Esophagus (tissue), 2 donors: ENCODE results near the gene VTI1A. TPM values are rescaled to one million over a fixed set of nuclear protein-coding genes. Genes with fewer than 3 reads are reported as not detected.
"Not testable (repeated sequence)": the region's sequence is repeated elsewhere in the genome, so short reads cannot be mapped to it uniquely, and the experiment has no call there.

ENCODE experiments used
- H3K27ac ChIP-seq, 2 donors: one replicate each; pipeline ENCODE4 v1.5.1; 2013; ENCODE audit warnings: low read depth in 2 of 2, mild to moderate bottlenecking in 2 of 2, inconsistent platforms in 1 of 2, low read length in 1 of 2, moderate library complexity in 1 of 2
- H3K27me3 ChIP-seq, 2 donors: one replicate each; pipeline ENCODE4 v1.6.1; 2013; ENCODE audit warnings: low read length in 2 of 2, control low read depth in 1 of 2, mild to moderate bottlenecking in 1 of 2; ENCODE audit not compliant: insufficient read depth in 2 of 2, control insufficient read depth in 1 of 2
- H3K36me3 ChIP-seq, 2 donors: one replicate each; pipeline ENCODE4 v1.6.1; 2013; ENCODE audit warnings: low read length in 1 of 2; ENCODE audit not compliant: control insufficient read depth in 2 of 2, insufficient read depth in 2 of 2
- H3K4me1 ChIP-seq, 2 donors: one replicate each; pipeline ENCODE4 v1.6.1; 2013; ENCODE audit warnings: low read length in 1 of 2; ENCODE audit not compliant: control insufficient read depth in 2 of 2, insufficient read depth in 2 of 2
- H3K4me3 ChIP-seq, 2 donors: one replicate each; pipeline ENCODE4 v1.5.1; 2013; ENCODE audit warnings: low read length in 2 of 2, mild to moderate bottlenecking in 2 of 2, low read depth in 1 of 2, moderate library complexity in 1 of 2
- H3K9me3 ChIP-seq, 2 donors: one replicate each; pipeline ENCODE4 v1.6.1; 2013; ENCODE audit warnings: mild to moderate bottlenecking in 2 of 2, low read depth in 1 of 2, low read length in 1 of 2, moderate library complexity in 1 of 2; ENCODE audit not compliant: control insufficient read depth in 2 of 2, insufficient read depth in 1 of 2
- WGBS, 2 donors: extraction: QIAGEN DNeasy Blood & Tissue Kit; methylation state at CpG; one replicate each; pipeline ENCODE4 v1.1.7; 2013; 5-methylcytosine and 5-hydroxymethylcytosine counted together
- polyA plus RNA-seq, 2 donors: library from polyadenylated mRNA; stranded (reverse); fragments of 200-250 nt; gene quantifications; one replicate each; pipeline ENCODE4 v1.2.3, GENCODE V29; 2013
- donor health status: healthy with polysubstance abuse.
- donor health status: Bipolar disorder and iron deficiency.

VTI1A gene
- polyA plus RNA-seq, 2 donors = 10.6 to 11.5 TPM

DNA sequence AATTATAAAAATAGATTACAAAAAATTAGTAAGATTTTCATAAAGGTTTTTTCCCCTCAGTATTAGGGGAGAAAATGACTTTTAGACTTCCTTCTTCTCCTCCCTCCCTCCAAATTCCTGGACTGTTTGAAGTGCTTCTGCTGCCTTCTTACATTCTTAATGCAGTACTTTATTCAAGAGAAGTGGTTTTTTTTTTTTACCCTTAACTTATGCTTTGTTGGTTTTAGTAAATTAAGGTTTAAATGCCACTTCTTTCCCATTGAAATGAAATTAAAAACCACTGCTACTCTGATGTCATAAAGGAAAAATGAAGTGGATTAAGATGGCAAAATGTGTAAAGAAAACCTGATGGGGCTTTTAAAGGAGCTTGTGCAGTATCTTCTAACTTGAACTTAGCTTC is 140.7 kb downstream of the VTI1A start:
- H3K4me3 ChIP-seq = no peak overlapping the region
- H3K27ac ChIP-seq = no peak overlapping the region
- H3K9me3 ChIP-seq = no peaks in the 10 kb centered on the region
- no peaks in the 10 kb centered on the region for H3K27me3 ChIP-seq
- H3K4me1 ChIP-seq = no peaks in the 10 kb centered on the region
- H3K36me3 ChIP-seq = no peaks in the 10 kb centered on the region

- no peak overlapping the region for H3K4me3 ChIP-seq
- WGBS, 2 donors = 47 to 58% methylated on average over 5 of the region's 5 CpGs
- no peak overlapping the region for H3K27ac ChIP-seq
- H3K36me3 ChIP-seq = no peaks in the 10 kb centered on the region
- no peaks in the 10 kb centered on the region for H3K27me3 ChIP-seq
- no peaks in the 10 kb centered on the region for H3K9me3 ChIP-seq
- no peaks in the 10 kb centered on the region for H3K4me1 ChIP-seq
Observed at GRCh38 chr10:112588225-112588990, 141.4 kb downstream of the VTI1A start.

- Histone ChIP-seq H3K9me3 (no peaks in the 10 kb centered on the region), H3K4me1 (no peaks in the 10 kb centered on the region), H3K36me3 (no peaks in the 10 kb centered on the region), H3K4me3 (no peak overlapping the region), H3K27me3 (no peaks in the 10 kb centered on the region), H3K27ac (no peak overlapping the region)
- 94 to 96% methylated on average over 6 of the region's 6 CpGs for WGBS, 2 donors
Observed at GRCh38 chr10:112589081-112589480, 142.1 kb downstream of the VTI1A start.

DNA sequence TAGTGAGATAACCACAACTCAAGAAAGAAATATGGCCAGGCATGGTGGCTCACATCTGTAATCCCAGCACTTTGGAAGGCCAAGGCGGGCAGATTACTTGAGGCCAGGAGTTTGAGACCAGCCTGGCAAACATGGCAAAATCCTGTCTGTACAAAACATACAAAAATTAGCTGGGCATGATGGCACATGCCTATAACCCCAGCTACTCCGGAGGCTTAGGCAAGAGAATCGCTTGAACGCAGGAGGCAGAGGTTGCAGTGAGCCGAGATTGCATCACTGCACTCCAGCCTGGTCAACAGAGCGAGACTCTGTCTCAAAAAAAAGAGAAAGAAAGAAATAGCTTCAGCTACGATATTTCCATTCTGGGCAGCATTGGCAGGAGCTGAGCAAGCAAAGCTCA is 143.8 kb downstream of the VTI1A start:
- 75 to 80% methylated on average over 7 of the region's 7 CpGs for whole genome bisulfite sequencing, 2 donors
- not testable (repeated sequence) for H3K27me3 ChIP-seq, H3K36me3 ChIP-seq, H3K27ac ChIP-seq, H3K9me3 ChIP-seq, H3K4me1 ChIP-seq, H3K4me3 ChIP-seq

- H3K4me1 ChIP-seq = no peaks in the 10 kb centered on the region
- H3K4me3 ChIP-seq = no peak overlapping the region
- 85 to 90% methylated on average over 5 of the region's 5 CpGs for WGBS, 2 donors
- no peaks in the 10 kb centered on the region for H3K36me3 ChIP-seq
- H3K27me3 ChIP-seq = no peaks in the 10 kb centered on the region
- no peak overlapping the region for H3K27ac ChIP-seq
- no peaks in the 10 kb centered on the region for H3K9me3 ChIP-seq
Observed at GRCh38 chr10:112593023-112593422, 146.0 kb downstream of the VTI1A start.

DNA sequence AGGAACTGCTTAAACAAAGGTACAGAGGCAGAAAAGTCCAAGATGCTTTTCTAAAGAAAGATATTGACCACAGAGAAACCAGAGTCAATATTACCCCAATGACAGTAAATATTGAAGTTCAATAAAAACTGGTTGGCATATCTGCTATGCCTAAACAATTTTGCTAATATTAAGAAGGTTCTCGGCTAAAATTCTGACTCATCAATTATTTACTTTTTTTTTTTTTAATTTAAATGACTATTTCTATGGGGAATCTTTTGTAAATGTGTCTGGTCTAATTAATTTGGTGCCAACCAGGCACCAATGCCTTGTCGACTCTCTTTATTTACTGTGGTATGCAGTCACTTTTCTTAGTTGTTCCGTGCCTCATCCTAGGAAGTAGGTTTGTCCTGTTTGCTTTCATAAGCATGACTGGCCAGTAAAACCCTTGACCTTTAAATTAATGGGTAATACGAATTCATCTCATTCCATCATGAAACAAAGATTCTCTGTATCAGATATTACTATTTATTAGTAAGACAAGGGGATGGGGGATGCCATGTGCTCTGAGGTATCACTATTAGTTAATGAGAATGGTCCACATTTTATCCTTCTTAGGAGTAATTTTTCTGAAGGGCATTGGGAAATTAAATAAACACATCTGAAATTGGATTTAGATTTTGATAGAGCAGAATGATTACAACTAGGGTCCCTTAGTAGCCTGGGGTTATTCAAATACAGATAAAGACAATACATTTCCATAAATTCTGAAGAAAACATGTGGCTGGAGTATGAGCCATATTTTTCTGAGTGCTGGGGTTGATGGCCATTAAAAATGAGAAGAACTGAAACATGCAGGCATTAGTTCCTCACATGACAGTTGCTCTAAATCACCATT is 154.4 kb downstream of the VTI1A start:
- WGBS, 2 donors = 88 to 91% methylated on average over 4 of the region's 4 CpGs
- H3K4me3 ChIP-seq = no peak overlapping the region

GRCh38 chr10:112603062-112603461 is 156.0 kb downstream of the VTI1A start:
- H3K4me3 ChIP-seq = no peak overlapping the region
- peaks cover 0 to 2% of the 10 kb centered on the region in 2 donors for H3K36me3 ChIP-seq
- H3K27me3 ChIP-seq = no peaks in the 10 kb centered on the region
- no peaks in the 10 kb centered on the region for H3K9me3 ChIP-seq
- no peaks in the 10 kb centered on the region for H3K4me1 ChIP-seq
- no peak overlapping the region for H3K27ac ChIP-seq
- WGBS, 2 donors = 86 to 91% methylated on average over 2 of the region's 2 CpGs

More for the DNA sequence above, 154.4 kb downstream of the VTI1A start:
- Histone ChIP-seq H3K27ac (no peak overlapping the region), H3K27me3 (no peaks in the 10 kb centered on the region), H3K4me1 (no peaks in the 10 kb centered on the region), H3K36me3 (peaks cover 0 to 2% of the 10 kb centered on the region in 2 donors), H3K9me3 (no peaks in the 10 kb centered on the region)

- no peaks in the 10 kb centered on the region for H3K4me1 ChIP-seq
- H3K27ac ChIP-seq = no peak overlapping the region
- H3K27me3 ChIP-seq = no peaks in the 10 kb centered on the region
- H3K36me3 ChIP-seq = peaks cover 0 to 2% of the 10 kb centered on the region in 2 donors
- WGBS, 2 donors = 83 to 86% methylated on average over 5 of the region's 5 CpGs
- H3K4me3 ChIP-seq = no peak overlapping the region
- H3K9me3 ChIP-seq = no peaks in the 10 kb centered on the region
Observed at GRCh38 chr10:112605063-112605462, 158.0 kb downstream of the VTI1A start.

- no peak overlapping the region for H3K27ac ChIP-seq
- 97 to 100% methylated on average over 2 of the region's 2 CpGs for WGBS, 2 donors
- H3K4me1 ChIP-seq = no peaks in the 10 kb centered on the region
- no peak overlapping the region for H3K4me3 ChIP-seq
- no peaks in the 10 kb centered on the region for H3K27me3 ChIP-seq
- H3K36me3 ChIP-seq = peaks cover 0 to 2% of the 10 kb centered on the region in 2 donors
- H3K9me3 ChIP-seq = no peaks in the 10 kb centered on the region
Observed at GRCh38 chr10:112607506-112607905, 160.5 kb downstream of the VTI1A start.
